ENCODE measurements around the gene TLN1. TPM values are rescaled to one million over a fixed set of nuclear protein-coding genes. Genes with fewer than 3 reads are reported as not detected.

TLN1 gene
- total RNA-seq, 1 donor from 2014 or later = 252 TPM

- intact Hi-C loops (cut with DNase I) = no loop called here
- DNase-seq = no peak
- peak; percentile 12 for ATAC-seq (ENCODE audit: poor library complexity)
Measured at GRCh38 chr9:35736201-35736633, 4.2 kb upstream of the TLN1 start.

GRCh38 chr9:35734096-35734495, 2.1 kb upstream of the TLN1 start:
- intact Hi-C loops (cut with DNase I) = no loop called here
- ATAC-seq (ENCODE audit: poor library complexity) = no peak
- DNase-seq = no peak

GRCh38 chr9:35732800-35733541, 976 bp upstream of the TLN1 start:
- DNase-seq (no peak), ATAC-seq (ENCODE audit: poor library complexity) (no peak)
- intact Hi-C loops (cut with DNase I) = no loop called here

GRCh38 chr9:35731415-35732184, 395 bp downstream of the TLN1 start:
- ATAC-seq (ENCODE audit: poor library complexity) (no peak), DNase-seq (no peak)
- intact Hi-C loops (cut with DNase I) = no loop called here

DNA sequence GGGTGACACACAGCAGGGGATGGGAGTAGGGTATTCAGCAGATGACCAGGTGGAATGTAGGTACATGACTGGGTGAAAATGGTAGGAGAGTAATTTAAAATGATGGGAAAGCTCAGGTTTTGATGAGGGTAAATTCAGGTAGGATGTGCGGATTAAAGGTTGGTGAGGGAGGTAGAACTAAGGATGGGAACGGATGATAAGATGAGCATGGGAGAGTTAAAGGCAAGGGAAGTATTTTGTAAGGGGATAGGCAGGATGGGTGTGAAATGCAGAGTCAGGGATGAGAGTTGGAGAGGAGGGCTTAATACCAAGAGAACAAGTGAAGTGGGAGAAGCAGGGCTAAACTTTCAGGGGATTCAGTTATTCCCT, 1.5 kb downstream of the TLN1 start:
- intact Hi-C loops (cut with DNase I) = no loop called here
- ATAC-seq (ENCODE audit: poor library complexity) (no peak), DNase-seq (no peak)

DNA sequence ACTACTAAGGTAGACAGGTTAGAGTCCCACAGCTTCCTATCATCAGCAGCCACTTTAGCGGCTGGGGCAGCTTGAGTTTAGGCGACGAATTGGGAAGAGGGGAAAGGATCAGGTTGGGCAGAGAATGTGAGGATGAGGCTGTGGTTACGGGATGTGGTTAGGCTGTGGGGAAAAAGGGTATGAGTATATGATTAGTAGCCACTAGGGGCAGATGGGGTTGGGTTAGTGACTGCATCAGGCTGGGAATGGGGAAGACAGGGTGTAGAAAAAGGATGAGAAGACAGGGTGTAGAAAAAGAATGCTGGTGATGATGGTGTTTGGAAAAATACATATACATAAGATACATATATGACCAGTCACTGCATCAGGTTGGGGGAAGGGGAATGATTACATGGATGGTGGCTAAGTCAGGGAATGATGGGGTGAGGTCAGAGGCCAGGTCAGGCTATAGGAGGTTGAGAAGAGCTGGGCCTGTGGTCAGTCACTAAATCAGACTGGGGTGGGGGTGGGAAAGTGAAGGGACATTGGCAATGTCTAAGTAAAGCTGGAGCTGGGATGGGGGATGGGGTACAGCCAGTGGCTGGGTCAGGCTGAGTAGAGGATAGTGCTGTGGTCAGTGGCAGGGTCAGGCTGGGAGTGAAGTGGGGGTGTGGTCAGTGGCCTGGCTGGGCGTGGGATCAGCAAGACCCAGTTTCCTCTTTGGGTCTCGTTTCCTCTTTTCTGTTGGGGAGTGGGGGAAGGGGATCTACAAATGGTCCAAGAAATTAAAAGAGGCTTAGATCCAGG, 2.1 kb downstream of the TLN1 start:
- ATAC-seq (ENCODE audit: poor library complexity) = no peak
- peak; percentile 80 for DNase-seq
- intact Hi-C loops (cut with DNase I) = loop anchor here (5.0 kb wide), 2 partner anchors 38 to 68 kb away; no protein-coding TSS in a partner anchor

GRCh38 chr9:35729101-35729500, 2.9 kb downstream of the TLN1 start:
- ATAC-seq (ENCODE audit: poor library complexity) = no peak
- intact Hi-C loops (cut with DNase I) = loop anchor here (5.0 kb wide), 2 partner anchors 37 to 67 kb away; no protein-coding TSS in a partner anchor
- no peak for DNase-seq

- DNase-seq (peak; percentile 85), ATAC-seq (ENCODE audit: poor library complexity) (peak; percentile 47)
- intact Hi-C loops (cut with DNase I) = loop anchor here (5.0 kb wide), 2 partner anchors 36 to 66 kb away; no protein-coding TSS in a partner anchor
Measured at GRCh38 chr9:35728041-35728971, 3.7 kb downstream of the TLN1 start.

GRCh38 chr9:35727676-35728040, 4.3 kb downstream of the TLN1 start:
- intact Hi-C loops (cut with DNase I) = loop anchor here (5.0 kb wide), 2 partner anchors 35 to 65 kb away; no protein-coding TSS in a partner anchor
- DNase-seq (no peak), ATAC-seq (ENCODE audit: poor library complexity) (no peak)

GRCh38 chr9:35726931-35727330, 5.1 kb downstream of the TLN1 start:
- intact Hi-C loops (cut with DNase I) = loop anchor here (5.0 kb wide), 2 partner anchors 35 to 65 kb away; no protein-coding TSS in a partner anchor
- ATAC-seq (ENCODE audit: poor library complexity) = peak; percentile 62
- peak; percentile 63 for DNase-seq

DNA sequence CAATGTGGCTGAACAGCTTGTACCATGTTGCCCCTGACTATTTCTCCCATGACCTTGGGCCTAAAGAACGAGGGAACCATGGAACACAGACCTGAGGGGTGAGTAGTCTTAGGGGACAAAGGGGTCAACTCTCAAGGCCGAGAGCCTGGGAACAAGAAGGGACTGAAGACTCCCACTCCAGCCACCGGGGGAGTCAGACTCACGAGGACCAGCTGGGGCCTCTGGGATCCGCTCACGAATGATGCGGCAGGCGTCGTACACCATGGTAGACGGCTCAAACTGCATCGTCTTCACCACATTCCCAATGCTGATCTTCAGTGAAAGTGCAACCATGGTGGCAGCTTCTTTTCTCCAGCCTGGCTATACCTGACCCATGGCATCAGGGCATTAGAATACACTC, 6.6 kb downstream of the TLN1 start:
- intact Hi-C loops (cut with DNase I) = loop anchor here (5.0 kb wide), 2 partner anchors 33 to 63 kb away; no protein-coding TSS in a partner anchor

DNA sequence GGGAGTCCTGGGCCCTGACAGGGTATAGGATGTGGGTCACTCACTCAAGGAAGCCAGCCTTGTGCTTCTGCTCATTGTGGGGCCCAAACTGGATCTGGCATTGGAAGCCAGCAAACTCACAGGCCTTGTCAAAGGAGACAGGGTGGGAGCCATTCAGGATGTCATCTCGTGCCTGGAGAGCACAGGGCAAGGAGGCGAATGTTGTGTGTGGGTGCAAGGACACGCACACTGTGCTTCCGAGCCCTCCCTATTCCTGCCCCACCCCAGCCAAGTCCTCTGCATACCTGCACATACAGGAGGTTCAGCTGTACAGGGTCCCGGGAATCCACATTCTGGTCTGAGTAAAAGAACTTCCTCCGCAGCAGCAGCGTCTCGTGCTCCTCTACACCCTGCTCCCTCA, 8.1 kb downstream of the TLN1 start:
- no peak for ATAC-seq (ENCODE audit: poor library complexity)
- intact Hi-C loops (cut with DNase I) = no loop called here
- DNase-seq = no peak

More for the DNA sequence above, 6.6 kb downstream of the TLN1 start:
- DNase-seq (no peak), ATAC-seq (ENCODE audit: poor library complexity) (no peak)

DNA sequence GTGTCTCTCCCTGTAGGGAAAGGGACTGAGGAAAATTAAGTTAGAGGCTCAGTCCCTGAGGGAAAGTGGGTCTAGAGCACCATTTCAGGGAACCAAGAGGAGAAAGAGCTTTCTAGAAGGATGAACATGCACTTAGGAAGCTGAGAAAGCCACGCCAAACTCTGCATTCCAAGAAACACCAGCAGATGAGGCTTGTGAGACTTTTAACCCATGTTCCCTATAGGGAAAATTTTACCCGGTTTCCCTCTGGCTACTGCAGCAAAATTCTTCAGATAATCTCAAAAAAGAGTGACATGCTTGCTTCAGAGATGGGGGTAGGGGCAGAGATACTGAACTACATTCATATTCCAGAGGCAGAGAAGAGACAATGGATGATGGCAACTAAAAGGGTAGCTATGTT, 8.6 kb downstream of the TLN1 start:
- intact Hi-C loops (cut with DNase I) = no loop called here
- no peak for ATAC-seq (ENCODE audit: poor library complexity)
- DNase-seq = no peak

- ATAC-seq (ENCODE audit: poor library complexity) (no peak), DNase-seq (no peak)
- intact Hi-C loops (cut with DNase I) = no loop called here
Measured at GRCh38 chr9:35719546-35719945, 12.4 kb downstream of the TLN1 start.

GRCh38 chr9:35718721-35719511, 13.1 kb downstream of the TLN1 start:
- intact Hi-C loops (cut with DNase I) = no loop called here
- ATAC-seq (ENCODE audit: poor library complexity) (no peak), DNase-seq (no peak)

DNA sequence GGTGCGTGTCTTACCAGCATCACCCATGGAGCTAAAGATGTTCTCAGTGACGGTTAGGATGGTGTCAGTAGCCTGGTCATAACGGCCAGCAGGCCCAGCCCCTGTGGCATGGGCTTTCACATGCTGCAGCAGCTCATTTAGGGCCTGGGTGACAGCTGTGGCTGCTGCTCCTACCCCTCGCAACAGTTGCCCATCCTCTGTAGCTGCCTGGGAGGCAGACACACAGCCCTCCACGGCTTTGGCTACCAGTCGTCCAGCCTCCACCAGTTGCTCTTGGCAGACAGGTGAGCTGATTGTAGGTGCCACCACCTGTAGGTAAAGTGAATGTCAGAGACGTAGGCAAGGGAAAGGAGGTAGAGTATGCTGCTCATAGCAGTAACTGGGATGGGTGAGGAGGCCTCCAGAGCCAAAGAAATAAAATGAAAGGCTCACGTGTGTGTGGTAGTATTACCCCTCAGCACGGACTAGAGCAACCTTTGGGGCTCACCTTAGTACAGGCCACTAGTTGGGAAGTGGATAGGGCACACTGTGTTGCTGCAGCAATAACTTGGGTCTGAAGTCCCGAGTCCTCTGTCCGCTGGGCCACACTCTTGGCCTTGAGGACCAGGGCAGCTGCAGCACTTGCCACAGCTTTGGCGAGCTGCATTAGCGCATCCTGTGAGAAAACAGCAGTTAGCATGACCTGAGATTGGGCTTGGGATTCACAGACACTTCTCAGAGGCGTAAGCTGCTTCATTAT, 14.7 kb downstream of the TLN1 start:
- ATAC-seq (ENCODE audit: poor library complexity) (no peak), DNase-seq (no peak)
- intact Hi-C loops (cut with DNase I) = no loop called here

DNA sequence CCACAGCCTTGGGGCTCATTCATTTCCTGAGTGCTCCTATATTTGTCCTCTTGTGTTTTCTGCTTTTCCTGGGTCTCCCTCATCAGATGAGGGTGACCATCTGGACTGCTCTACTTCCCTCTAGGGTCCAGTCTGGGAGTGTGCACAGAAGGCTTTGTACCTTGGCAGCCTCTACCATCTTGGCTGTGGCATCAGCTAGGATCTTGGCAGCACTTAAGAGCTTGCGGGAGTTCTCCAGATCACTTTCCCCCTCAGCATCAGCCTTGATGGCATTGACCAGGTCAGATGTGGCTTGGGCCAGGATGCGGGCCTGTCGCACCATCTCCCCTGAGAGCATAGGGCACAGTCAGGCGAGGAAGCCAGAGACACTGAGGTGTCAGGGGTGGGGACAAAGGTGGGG, 15.8 kb downstream of the TLN1 start:
- DNase-seq (no peak), ATAC-seq (ENCODE audit: poor library complexity) (no peak)
- intact Hi-C loops (cut with DNase I) = no loop called here

Data from Right ventricle myocardium superior (tissue), 1 donor.